ENCODE measurements around the gene UXT.

Gene UXT

DNA sequence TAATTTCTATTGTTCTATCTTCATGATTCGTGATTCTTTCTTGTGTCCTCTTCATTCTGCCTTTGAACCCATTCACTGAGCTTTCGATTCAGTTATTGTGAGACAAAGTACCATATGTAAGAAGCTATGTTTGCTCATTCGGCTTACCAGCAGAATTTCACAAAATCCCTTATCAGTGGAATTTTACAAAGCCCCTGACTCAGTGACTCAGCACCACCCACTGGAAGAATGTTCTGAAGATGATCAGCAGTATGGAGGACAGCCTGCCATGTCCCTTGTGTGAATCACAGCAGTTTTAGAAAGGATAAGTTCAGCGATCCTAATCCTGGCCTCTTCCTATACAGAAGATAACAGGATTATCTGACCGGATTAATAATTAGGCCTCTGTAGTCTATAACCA is 5.8 kb upstream of the UXT start:
- DNase-seq (ENCODE audit: low read depth) = no peak
- no peak for TF ChIP-seq POLR2A (IDR thresholded peaks at IDR 0.05; ENCODE audit: extremely low read depth, insufficient read length)
- no peak for TF ChIP-seq MYC (IDR thresholded peaks at IDR 0.05; ENCODE audit: low read depth, low read length)
- TF ChIP-seq, protein P1, sequence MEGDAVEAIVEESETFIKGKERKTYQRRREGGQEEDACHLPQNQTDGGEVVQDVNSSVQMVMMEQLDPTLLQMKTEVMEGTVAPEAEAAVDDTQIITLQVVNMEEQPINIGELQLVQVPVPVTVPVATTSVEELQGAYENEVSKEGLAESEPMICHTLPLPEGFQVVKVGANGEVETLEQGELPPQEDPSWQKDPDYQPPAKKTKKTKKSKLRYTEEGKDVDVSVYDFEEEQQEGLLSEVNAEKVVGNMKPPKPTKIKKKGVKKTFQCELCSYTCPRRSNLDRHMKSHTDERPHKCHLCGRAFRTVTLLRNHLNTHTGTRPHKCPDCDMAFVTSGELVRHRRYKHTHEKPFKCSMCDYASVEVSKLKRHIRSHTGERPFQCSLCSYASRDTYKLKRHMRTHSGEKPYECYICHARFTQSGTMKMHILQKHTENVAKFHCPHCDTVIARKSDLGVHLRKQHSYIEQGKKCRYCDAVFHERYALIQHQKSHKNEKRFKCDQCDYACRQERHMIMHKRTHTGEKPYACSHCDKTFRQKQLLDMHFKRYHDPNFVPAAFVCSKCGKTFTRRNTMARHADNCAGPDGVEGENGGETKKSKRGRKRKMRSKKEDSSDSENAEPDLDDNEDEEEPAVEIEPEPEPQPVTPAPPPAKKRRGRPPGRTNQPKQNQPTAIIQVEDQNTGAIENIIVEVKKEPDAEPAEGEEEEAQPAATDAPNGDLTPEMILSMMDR (IDR thresholded peaks at IDR 0.05; ENCODE audit: low read depth, low read length) = no peak
- TF ChIP-seq, protein P2, sequence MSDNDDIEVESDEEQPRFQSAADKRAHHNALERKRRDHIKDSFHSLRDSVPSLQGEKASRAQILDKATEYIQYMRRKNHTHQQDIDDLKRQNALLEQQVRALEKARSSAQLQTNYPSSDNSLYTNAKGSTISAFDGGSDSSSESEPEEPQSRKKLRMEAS (IDR thresholded peaks at IDR 0.05; ENCODE audit: low read depth, low read length) = no peak

DNA sequence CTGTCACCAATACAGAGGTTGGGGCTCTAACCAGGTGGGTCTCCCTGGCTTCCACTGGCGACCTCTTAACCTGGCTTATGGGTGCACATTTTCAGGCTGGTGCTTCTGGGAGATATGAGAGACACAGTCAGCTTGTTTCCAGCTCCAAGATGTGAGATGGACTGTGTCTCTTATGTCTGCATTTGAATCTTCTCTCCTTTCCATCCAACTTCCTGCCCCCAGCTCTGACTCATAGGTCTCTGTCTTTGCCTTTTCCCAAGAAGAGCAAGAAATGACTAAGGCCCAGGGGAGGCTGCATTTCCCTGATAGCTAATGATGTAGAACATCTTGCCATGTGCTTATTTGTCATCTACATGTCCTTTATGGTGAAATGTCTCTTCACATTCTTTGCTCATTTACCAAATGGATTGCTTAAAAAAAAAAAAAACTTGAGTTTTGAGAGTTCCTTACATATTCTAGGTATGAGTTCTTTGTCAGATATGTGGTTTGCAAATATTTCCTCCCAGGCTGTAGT is 3.2 kb upstream of the UXT start:
- H3K4me3 ChIP-seq (ENCODE audit: low read depth, low read length) = no peak overlapping the region
- TF ChIP-seq, protein P2 (IDR thresholded peaks at IDR 0.05; ENCODE audit: low read depth, low read length) = peak; percentile 68
- TF ChIP-seq MYC (IDR thresholded peaks at IDR 0.05; ENCODE audit: low read depth, low read length) (peak; percentile 65), POLR2A (IDR thresholded peaks at IDR 0.05; ENCODE audit: extremely low read depth, insufficient read length) (no peak)
- TF ChIP-seq, protein P1 (IDR thresholded peaks at IDR 0.05; ENCODE audit: low read depth, low read length) = no peak
- DNase-seq (ENCODE audit: low read depth) = peak; percentile 82

More for the DNA sequence above, 5.8 kb upstream of the UXT start:
- H3K4me3 ChIP-seq (ENCODE audit: low read depth, low read length) = no peak overlapping the region

DNA sequence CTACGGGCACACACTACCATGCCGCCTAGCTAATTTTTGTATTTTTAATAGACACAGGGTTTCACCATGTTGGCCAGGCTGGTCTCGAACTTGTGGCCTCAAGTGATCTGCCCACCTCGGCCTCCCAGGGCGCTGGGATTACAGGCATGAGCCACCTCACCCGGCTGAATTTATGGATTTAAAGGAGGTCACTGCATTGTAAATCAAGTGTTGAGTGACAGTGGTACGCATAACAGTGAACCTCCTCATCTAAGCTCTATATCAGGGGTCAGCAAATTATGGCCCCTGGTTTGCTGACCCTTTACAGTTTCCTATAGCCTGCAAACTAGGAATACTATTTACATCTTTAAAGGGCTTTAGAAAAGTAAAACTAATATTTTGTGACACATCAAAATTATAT is 2.6 kb upstream of the UXT start:
- no peak for TF ChIP-seq POLR2A (IDR thresholded peaks at IDR 0.05; ENCODE audit: extremely low read depth, insufficient read length)
- TF ChIP-seq, protein P1 (IDR thresholded peaks at IDR 0.05; ENCODE audit: low read depth, low read length) = no peak
- TF ChIP-seq, protein P2 (IDR thresholded peaks at IDR 0.05; ENCODE audit: low read depth, low read length) = no peak
- no peak overlapping the region for H3K4me3 ChIP-seq (ENCODE audit: low read depth, low read length)
- no peak for DNase-seq (ENCODE audit: low read depth)

DNA sequence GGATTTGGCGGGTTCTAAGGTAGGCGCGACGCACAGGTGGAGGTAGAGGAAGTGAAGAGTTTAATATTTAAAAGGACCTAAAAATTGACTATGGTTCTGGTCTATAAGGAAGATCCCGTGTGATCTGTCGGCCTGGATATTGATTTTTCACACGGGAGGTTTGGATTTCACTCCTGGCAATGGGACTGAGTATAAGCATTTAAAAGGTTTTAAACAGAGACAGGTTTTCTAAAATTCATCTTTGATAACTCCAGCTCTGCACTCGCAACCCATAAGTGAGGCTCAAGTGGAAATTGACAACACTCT is 394 bp upstream of the UXT start:
- TF ChIP-seq, protein P1 (IDR thresholded peaks at IDR 0.05; ENCODE audit: low read depth, low read length) = no peak
- TF ChIP-seq, protein P2 (IDR thresholded peaks at IDR 0.05; ENCODE audit: low read depth, low read length) = peak; percentile 0; the same call in 1 of the 2 replicates
- DNase-seq (ENCODE audit: low read depth) = no peak
- H3K4me3 ChIP-seq (ENCODE audit: low read depth, low read length) = peak overlapping the region; percentile 60

DNA sequence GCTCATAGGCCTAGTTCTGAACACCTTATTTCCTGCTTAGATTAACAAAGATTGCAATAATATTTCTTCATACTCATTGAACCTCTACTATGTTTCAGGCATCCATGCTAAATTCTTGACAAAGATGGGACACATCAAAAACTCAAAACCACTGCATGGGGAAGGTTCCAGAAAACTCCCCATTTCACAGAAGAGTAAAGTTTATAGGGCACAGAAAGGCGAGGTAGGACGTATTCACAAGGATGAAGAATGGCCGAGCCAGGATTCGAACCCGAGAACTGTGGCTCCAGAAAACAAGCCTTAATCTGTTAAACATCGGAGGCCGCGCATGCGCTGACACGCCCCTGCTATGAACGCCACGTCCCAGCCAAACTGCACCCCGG is 688 bp downstream of the UXT start:
- TF ChIP-seq, protein P2 (IDR thresholded peaks at IDR 0.05; ENCODE audit: low read depth, low read length) = no peak
- TF ChIP-seq, protein P1 (IDR thresholded peaks at IDR 0.05; ENCODE audit: low read depth, low read length) = no peak
- TF ChIP-seq POLR2A (IDR thresholded peaks at IDR 0.05; ENCODE audit: extremely low read depth, insufficient read length) = no peak
- no peak for TF ChIP-seq MYC (IDR thresholded peaks at IDR 0.05; ENCODE audit: low read depth, low read length)
- peak overlapping the region; percentile 95 for H3K4me3 ChIP-seq (ENCODE audit: low read depth, low read length)
- DNase-seq (ENCODE audit: low read depth) = no peak

Data from NB4 (cell line).